ENCODE data around the gene CHRNA7.

Gene CHRNA7

DNA sequence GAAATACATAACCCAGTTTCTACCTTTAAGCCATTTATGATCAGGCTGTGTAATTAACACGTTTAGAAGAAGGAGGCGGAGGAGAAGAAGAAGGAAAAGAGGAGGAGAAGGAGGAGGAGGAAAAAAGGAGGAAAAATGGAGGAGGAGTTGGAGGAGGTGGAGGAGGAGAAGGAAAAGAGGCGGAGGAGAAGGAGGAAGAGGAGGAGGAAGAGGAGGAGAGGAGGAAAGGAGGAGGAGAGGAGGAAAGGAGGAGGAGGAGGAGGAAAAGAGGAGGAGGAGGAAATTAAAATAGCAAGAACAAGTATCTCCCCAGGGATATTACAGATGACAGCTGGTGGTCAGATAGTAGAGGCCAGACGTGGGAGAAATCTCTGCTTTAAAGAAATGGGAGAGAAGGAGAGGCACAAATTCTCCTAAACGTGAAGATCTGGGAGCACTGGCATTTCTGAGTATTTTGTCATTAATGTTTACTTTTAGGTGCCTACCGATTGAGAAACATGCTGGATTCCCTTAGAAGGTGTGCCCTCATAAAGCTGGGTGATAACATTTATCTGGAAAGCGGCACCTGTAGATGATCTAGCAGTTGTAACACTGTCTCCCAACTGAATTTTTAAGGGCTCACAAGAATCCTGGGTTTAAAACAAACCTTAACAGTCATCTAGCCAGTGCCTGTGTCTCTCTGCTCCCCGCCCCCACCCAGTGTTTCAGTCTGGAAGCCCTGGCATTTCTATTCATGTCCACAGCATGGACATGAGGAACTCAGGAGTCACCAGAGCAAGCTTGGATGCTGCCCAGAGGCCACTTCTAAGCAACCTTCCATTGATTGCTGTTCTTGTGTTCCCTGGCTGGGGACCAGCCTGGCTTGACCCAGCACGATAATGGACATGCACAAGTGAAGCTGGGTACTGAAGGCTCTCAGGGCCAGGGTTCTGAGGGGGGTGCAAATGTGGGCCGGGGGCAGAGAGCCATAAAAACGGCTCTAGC is 75.2 kb downstream of the CHRNA7 start:
- Histone ChIP-seq H3K9me3 (ENCODE audit: control insufficient read depth, low read length) (no peaks in the 10 kb centered on the region), H3K4me3 (ENCODE audit: extremely low read depth, insufficient read depth, low read length, poor library complexity, severe bottlenecking) (no peak overlapping the region), H3K4me1 (ENCODE audit: control insufficient read depth, insufficient read depth, low read length, poor library complexity, severe bottlenecking) (peaks cover 3% of the 10 kb centered on the region), H3K27ac (ENCODE audit: low read depth, low read length, severe bottlenecking) (no peak overlapping the region), H3K36me3 (ENCODE audit: control insufficient read depth, insufficient read depth, low read length) (no peaks in the 10 kb centered on the region)
- WGBS, 2 experiments (ENCODE audit: insufficient coverage in 2 of 2): 93 to 98% methylated on average over 6 to 9 of the region's 11 CpGs

DNA sequence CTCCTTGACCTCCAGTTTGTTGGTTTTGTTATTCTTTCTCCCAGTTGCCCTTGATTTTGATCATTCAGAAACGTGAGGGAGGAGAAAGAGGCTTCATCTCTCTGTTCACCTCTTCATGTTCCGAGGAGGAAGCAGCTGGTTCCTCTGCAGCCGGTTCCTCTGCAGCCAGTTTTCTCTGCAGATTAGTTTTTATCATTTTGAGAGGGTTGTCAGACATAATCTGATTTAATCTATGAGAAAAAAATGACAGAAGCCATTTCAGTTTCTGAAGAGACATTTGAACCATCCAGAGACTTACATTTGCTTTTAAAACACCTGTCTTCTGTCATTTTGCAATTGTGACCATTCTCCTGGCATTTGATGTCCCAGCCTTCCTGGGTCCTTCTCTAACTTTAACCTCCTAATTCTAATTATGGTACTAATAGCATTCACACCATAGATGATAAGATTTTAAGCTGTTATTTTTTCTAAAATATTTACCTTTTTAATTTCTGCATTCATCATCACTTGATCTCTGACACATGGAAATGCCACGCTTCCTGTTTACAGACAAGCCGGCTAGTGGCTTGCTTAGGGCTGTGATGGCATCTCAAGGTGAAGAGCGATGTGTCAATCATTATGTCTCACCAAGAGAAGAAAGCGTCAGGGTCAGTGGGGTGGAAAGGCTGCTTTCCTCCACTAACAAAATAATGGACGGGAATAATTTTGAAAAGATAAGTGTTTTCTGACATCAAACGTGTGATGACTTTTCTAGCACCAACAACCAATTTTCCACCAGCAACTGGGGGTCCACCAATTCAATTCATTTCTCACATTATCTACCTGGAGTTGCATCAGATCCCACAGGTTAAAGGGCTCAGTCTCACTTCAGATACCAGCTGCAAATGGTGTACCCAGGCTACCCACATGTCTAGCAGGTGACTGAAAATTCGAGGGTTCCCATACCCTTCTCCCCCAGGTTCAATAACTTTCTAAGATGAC is 76.4 kb downstream of the CHRNA7 start:
- Histone ChIP-seq H3K27ac (ENCODE audit: low read depth, low read length, severe bottlenecking) (no peak overlapping the region), H3K4me1 (ENCODE audit: control insufficient read depth, insufficient read depth, low read length, poor library complexity, severe bottlenecking) (peaks cover 3% of the 10 kb centered on the region), H3K36me3 (ENCODE audit: control insufficient read depth, insufficient read depth, low read length) (no peaks in the 10 kb centered on the region), H3K4me3 (ENCODE audit: extremely low read depth, insufficient read depth, low read length, poor library complexity, severe bottlenecking) (no peak overlapping the region), H3K9me3 (ENCODE audit: control insufficient read depth, low read length) (no peaks in the 10 kb centered on the region)
- WGBS, 2 experiments (ENCODE audit: insufficient coverage in 2 of 2): 83 to 92% methylated on average over 5 to 6 of the region's 10 CpGs

GRCh38 chr15:32107477-32108080 is 77.3 kb downstream of the CHRNA7 start:
- Histone ChIP-seq H3K9me3 (ENCODE audit: control insufficient read depth, low read length) (no peaks in the 10 kb centered on the region), H3K36me3 (ENCODE audit: control insufficient read depth, insufficient read depth, low read length) (no peaks in the 10 kb centered on the region), H3K4me1 (ENCODE audit: control insufficient read depth, insufficient read depth, low read length, poor library complexity, severe bottlenecking) (peaks cover 3% of the 10 kb centered on the region), H3K27ac (ENCODE audit: low read depth, low read length, severe bottlenecking) (no peak overlapping the region), H3K4me3 (ENCODE audit: extremely low read depth, insufficient read depth, low read length, poor library complexity, severe bottlenecking) (no peak overlapping the region)
- 91 to 94% methylated on average over 12 to 13 of the region's 13 CpGs for WGBS, 2 experiments (ENCODE audit: insufficient coverage in 2 of 2)

DNA sequence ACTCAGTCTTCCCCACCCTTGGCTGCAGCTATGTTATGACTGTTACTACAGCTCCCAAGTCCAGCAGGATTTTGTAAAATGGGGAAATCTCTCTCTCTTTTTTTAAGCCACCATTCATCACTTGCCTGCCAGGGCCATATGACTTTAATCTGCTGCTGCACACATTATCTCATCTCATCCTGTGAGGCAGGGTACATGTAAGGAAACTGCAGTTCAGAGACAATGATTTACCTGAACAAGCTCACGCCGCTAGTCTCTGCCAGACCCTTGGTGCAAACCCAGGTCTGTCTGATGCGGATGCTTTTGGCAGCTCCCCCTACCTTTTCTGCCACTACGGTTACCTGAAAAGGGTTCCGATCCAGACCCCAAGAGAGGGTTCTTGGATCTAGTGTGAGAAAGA is 78.3 kb downstream of the CHRNA7 start:
- 96 to 100% methylated on average over 4 of the region's 5 CpGs for WGBS, 2 experiments (ENCODE audit: insufficient coverage in 2 of 2)
- Histone ChIP-seq H3K27ac (ENCODE audit: low read depth, low read length, severe bottlenecking) (no peak overlapping the region), H3K36me3 (ENCODE audit: control insufficient read depth, insufficient read depth, low read length) (no peaks in the 10 kb centered on the region), H3K4me1 (ENCODE audit: control insufficient read depth, insufficient read depth, low read length, poor library complexity, severe bottlenecking) (peaks cover 3% of the 10 kb centered on the region), H3K9me3 (ENCODE audit: control insufficient read depth, low read length) (no peaks in the 10 kb centered on the region), H3K4me3 (ENCODE audit: extremely low read depth, insufficient read depth, low read length, poor library complexity, severe bottlenecking) (no peak overlapping the region)

DNA sequence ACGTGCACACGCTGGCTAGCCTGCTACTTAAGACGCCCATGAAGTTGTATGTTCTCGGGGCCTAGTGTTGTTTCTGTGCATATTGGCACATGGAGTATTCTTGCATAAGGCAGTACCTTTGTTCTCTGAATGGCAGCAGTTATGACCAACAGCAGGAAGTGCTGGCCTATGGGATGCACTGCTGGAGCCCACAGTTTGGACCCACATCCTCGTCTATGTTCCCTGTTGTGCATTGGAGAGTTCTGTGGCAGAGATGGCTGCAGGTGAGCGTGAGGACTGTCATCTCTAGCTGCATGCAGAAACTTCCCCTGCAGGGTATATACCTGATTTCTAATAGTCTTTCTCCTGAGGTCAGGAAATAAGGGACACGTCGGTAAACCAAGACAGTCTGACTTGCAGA is 81.8 kb downstream of the CHRNA7 start:
- Histone ChIP-seq H3K4me1 (ENCODE audit: control insufficient read depth, insufficient read depth, low read length, poor library complexity, severe bottlenecking) (peaks cover under 1% of the 10 kb centered on the region), H3K36me3 (ENCODE audit: control insufficient read depth, insufficient read depth, low read length) (no peaks in the 10 kb centered on the region), H3K27ac (ENCODE audit: low read depth, low read length, severe bottlenecking) (no peak overlapping the region), H3K9me3 (ENCODE audit: control insufficient read depth, low read length) (no peaks in the 10 kb centered on the region), H3K4me3 (ENCODE audit: extremely low read depth, insufficient read depth, low read length, poor library complexity, severe bottlenecking) (no peak overlapping the region)
- 87 to 89% methylated on average over 6 to 7 of the region's 8 CpGs for WGBS, 2 experiments (ENCODE audit: insufficient coverage in 2 of 2)

- WGBS, 2 experiments (ENCODE audit: insufficient coverage in 2 of 2): 89 to 95% methylated on average over 7 of the region's 8 CpGs
- Histone ChIP-seq H3K9me3 (ENCODE audit: control insufficient read depth, low read length) (no peaks in the 10 kb centered on the region), H3K4me1 (ENCODE audit: control insufficient read depth, insufficient read depth, low read length, poor library complexity, severe bottlenecking) (no peaks in the 10 kb centered on the region), H3K4me3 (ENCODE audit: extremely low read depth, insufficient read depth, low read length, poor library complexity, severe bottlenecking) (no peak overlapping the region), H3K27ac (ENCODE audit: low read depth, low read length, severe bottlenecking) (no peak overlapping the region), H3K36me3 (ENCODE audit: control insufficient read depth, insufficient read depth, low read length) (no peaks in the 10 kb centered on the region)
These were observed 82.9 kb downstream of the CHRNA7 start for GRCh38 chr15:32113224-32113623.

- WGBS, 2 experiments (ENCODE audit: insufficient coverage in 2 of 2): 66 to 72% methylated on average over 4 of the region's 4 CpGs
- no peak overlapping the region for H3K4me3 ChIP-seq (ENCODE audit: extremely low read depth, insufficient read depth, low read length, poor library complexity, severe bottlenecking)
- peaks cover 4% of the 10 kb centered on the region for H3K4me1 ChIP-seq (ENCODE audit: control insufficient read depth, insufficient read depth, low read length, poor library complexity, severe bottlenecking)
- no peaks in the 10 kb centered on the region for H3K9me3 ChIP-seq (ENCODE audit: control insufficient read depth, low read length)
- no peak overlapping the region for H3K27ac ChIP-seq (ENCODE audit: low read depth, low read length, severe bottlenecking)
- no peaks in the 10 kb centered on the region for H3K36me3 ChIP-seq (ENCODE audit: control insufficient read depth, insufficient read depth, low read length)
These were observed 86.8 kb downstream of the CHRNA7 start for GRCh38 chr15:32117122-32117521.

DNA sequence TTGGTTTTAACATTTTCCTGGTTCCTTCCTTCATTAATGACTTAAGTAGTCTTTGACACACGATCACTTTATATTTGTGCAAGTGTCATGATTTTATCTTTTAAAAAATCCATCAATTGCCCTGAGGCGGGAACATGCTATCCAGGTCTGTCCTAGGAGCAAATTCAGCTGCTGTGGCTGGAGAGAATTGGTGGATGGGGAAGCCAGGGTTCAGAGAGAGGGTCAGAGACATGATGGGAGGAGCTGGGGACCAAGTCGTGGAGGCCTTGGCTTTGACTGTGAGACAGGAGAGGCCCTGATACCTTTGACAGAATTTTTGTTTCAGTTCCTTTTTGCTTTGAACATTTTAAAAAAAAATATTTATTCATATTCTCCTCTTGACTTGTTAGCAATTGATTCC is 89.0 kb downstream of the CHRNA7 start:
- Histone ChIP-seq H3K4me3 (ENCODE audit: extremely low read depth, insufficient read depth, low read length, poor library complexity, severe bottlenecking) (no peak overlapping the region), H3K27ac (ENCODE audit: low read depth, low read length, severe bottlenecking) (no peak overlapping the region), H3K36me3 (ENCODE audit: control insufficient read depth, insufficient read depth, low read length) (no peaks in the 10 kb centered on the region), H3K4me1 (ENCODE audit: control insufficient read depth, insufficient read depth, low read length, poor library complexity, severe bottlenecking) (peaks cover 5% of the 10 kb centered on the region), H3K9me3 (ENCODE audit: control insufficient read depth, low read length) (no peaks in the 10 kb centered on the region)
- 73 to 75% methylated on average over 1 to 2 of the region's 3 CpGs for WGBS, 2 experiments (ENCODE audit: insufficient coverage in 2 of 2)

- Histone ChIP-seq H3K9me3 (ENCODE audit: control insufficient read depth, low read length) (no peaks in the 10 kb centered on the region), H3K4me3 (ENCODE audit: extremely low read depth, insufficient read depth, low read length, poor library complexity, severe bottlenecking) (no peak overlapping the region), H3K27ac (ENCODE audit: low read depth, low read length, severe bottlenecking) (no peak overlapping the region), H3K36me3 (ENCODE audit: control insufficient read depth, insufficient read depth, low read length) (no peaks in the 10 kb centered on the region), H3K4me1 (ENCODE audit: control insufficient read depth, insufficient read depth, low read length, poor library complexity, severe bottlenecking) (peaks cover 10% of the 10 kb centered on the region)
- WGBS, 2 experiments (ENCODE audit: insufficient coverage in 2 of 2): 86 to 89% methylated on average over 10 to 11 of the region's 12 CpGs
These were observed 89.5 kb downstream of the CHRNA7 start for GRCh38 chr15:32119694-32120330.

Data from mesodermal cell (in vitro differentiated cells).